GM12878 (cell line): Measurements from ENCODE around the gene IPCEF1. TPM values are rescaled to one million over a fixed set of nuclear protein-coding genes. Genes with fewer than 3 reads are reported as not detected.

Source experiments
- CHD4 ChIP-seq: fragments of 200-600 bp; sonication (generic); IDR thresholded peaks from 2 replicates; pipeline ENCODE4 v1.6.1; 2016; ENCODE audit warnings: mild to moderate bottlenecking
- IRF5 ChIP-seq: fragments of 450-650 bp; IDR thresholded peaks from 2 replicates; pipeline ENCODE4 v1.6.1; 2017; ENCODE audit warnings: borderline replicate concordance
- KDM1A ChIP-seq: fragments of 200-600 bp; sonication (generic); IDR thresholded peaks from 2 replicates; pipeline ENCODE4 v1.6.1; 2016; ENCODE audit warnings: borderline replicate concordance
- NR2C1 ChIP-seq: fragments of 450-650 bp; IDR thresholded peaks from 2 replicates; pipeline ENCODE4 v1.6.1; 2017; ENCODE audit warnings: antibody characterized with exemption, mild to moderate bottlenecking, moderate library complexity
- POLR2A ChIP-seq: IDR thresholded peaks from 2 replicates; pipeline ENCODE4 v1.6.1; 2011; ENCODE audit warnings: low read depth, mild to moderate bottlenecking, low read length
- RBBP5 ChIP-seq: fragments of 200-600 bp; sonication (generic); conservative IDR thresholded peaks from 2 replicates; pipeline ENCODE4 v1.6.1; 2016
- SREBF1 ChIP-seq: IDR thresholded peaks from 2 replicates; pipeline ENCODE4 v1.6.1; 2012; ENCODE audit warnings: mild to moderate bottlenecking, low read length
- SRF ChIP-seq, 2 experiments: IDR thresholded peaks; 2 replicates each; pipeline ENCODE4 v1.6.1; 2011; ENCODE audit warnings: low read depth in 2 of 2, low read length in 2 of 2, mild to moderate bottlenecking in 1 of 2, moderate library complexity in 1 of 2
- WRNIP1 ChIP-seq: IDR thresholded peaks from 2 replicates; pipeline ENCODE4 v1.6.1; 2011; ENCODE audit warnings: low read depth, low read length, improper control_type of control experiment, borderline replicate concordance
- YBX1 ChIP-seq: fragments of 450-650 bp; IDR thresholded peaks from 2 replicates; pipeline ENCODE4 v1.6.1; 2016; ENCODE audit warnings: antibody characterized with exemption
- ZNF217 ChIP-seq: fragments of 450-650 bp; IDR thresholded peaks from 2 replicates; pipeline ENCODE4 v1.6.1; 2017; ENCODE audit warnings: antibody characterized with exemption, mild to moderate bottlenecking
- ZNF24 ChIP-seq: fragments of 450-650 bp; IDR thresholded peaks from 2 replicates; pipeline ENCODE4 v1.6.1; 2017; ENCODE audit warnings: antibody characterized with exemption, mild to moderate bottlenecking
- polyA plus RNA-seq, 11 experiments: library from polyadenylated mRNA; depleted of rRNA in 4 of 11; unstranded in 6 of 11; stranded (reverse) in 5 of 11; fragments of >200 nt; fragmentation: Nextera tagmentation in 4 of 11; fragmentation: Illumina TruSeq in 1 of 11; extraction: Ambion mirVana in 4 of 11; extraction: Trizol in 1 of 11; gene quantifications; 1 replicate in 1 of 11; 2 replicates in 10 of 11; pipeline versions ENCODE4 v1.2.1 to v1.2.3, GENCODE V29; 2011 to 2016; ENCODE audit warnings: inconsistent platforms in 2 of 11, missing spikeins in 2 of 11, low read depth in 1 of 11
- total RNA-seq, 4 experiments: library from RNA; depleted of rRNA in 3 of 4; stranded (reverse); fragments of >200 nt in 3 of 4; fragmentation: Illumina TruSeq in 1 of 4; extraction: Trizol in 1 of 4; gene quantifications; 2 replicates each; pipeline versions ENCODE4 v1.2.1 to v1.2.3, GENCODE V29; 2013 to 2021
- TF ChIP-seq, protein P1 (sequence below): fragments of 450-650 bp; formaldehyde crosslinking; IDR thresholded peaks from 2 replicates; pipeline ENCODE4 v1.5.0; 2022; ENCODE audit warnings: mild to moderate bottlenecking, missing genetic modification characterization
- TF ChIP-seq, protein P2 (sequence below): IDR thresholded peaks from 2 replicates; pipeline ENCODE4 v1.6.1; 2012; ENCODE audit warnings: mild to moderate bottlenecking, low read depth, low read length
- TF ChIP-seq, protein P3 (sequence below): fragments of 450-650 bp; IDR thresholded peaks from 2 replicates; pipeline ENCODE4 v1.6.1; 2017; ENCODE audit warnings: low read depth, mild to moderate bottlenecking, moderate library complexity
- TF ChIP-seq, protein P4 (sequence below): fragments of 450-650 bp; IDR thresholded peaks from 2 replicates; pipeline ENCODE4 v1.6.1; 2016; ENCODE audit warnings: mild to moderate bottlenecking, moderate library complexity, borderline replicate concordance

The IPCEF1 gene
- total and polyA plus RNA-seq, 10 of the 15 experiments (the other 5 are each of a cell fraction or from before 2014, with no cell fraction given), result 1.3 to 137 (median 4.2) TPM

GRCh38 chr6:154261688-154262397 is 94.8 kb downstream of the IPCEF1 start (continued):
- TF ChIP-seq, protein P1, sequence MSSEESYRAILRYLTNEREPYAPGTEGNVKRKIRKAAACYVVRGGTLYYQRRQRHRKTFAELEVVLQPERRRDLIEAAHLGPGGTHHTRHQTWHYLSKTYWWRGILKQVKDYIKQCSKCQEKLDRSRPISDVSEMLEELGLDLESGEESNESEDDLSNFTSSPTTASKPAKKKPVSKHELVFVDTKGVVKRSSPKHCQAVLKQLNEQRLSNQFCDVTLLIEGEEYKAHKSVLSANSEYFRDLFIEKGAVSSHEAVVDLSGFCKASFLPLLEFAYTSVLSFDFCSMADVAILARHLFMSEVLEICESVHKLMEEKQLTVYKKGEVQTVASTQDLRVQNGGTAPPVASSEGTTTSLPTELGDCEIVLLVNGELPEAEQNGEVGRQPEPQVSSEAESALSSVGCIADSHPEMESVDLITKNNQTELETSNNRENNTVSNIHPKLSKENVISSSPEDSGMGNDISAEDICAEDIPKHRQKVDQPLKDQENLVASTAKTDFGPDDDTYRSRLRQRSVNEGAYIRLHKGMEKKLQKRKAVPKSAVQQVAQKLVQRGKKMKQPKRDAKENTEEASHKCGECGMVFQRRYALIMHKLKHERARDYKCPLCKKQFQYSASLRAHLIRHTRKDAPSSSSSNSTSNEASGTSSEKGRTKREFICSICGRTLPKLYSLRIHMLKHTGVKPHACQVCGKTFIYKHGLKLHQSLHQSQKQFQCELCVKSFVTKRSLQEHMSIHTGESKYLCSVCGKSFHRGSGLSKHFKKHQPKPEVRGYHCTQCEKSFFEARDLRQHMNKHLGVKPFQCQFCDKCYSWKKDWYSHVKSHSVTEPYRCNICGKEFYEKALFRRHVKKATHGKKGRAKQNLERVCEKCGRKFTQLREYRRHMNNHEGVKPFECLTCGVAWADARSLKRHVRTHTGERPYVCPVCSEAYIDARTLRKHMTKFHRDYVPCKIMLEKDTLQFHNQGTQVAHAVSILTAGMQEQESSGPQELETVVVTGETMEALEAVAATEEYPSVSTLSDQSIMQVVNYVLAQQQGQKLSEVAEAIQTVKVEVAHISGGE (CRISPR knock-in tag), result no peak
- TF ChIP-seq, protein P2, sequence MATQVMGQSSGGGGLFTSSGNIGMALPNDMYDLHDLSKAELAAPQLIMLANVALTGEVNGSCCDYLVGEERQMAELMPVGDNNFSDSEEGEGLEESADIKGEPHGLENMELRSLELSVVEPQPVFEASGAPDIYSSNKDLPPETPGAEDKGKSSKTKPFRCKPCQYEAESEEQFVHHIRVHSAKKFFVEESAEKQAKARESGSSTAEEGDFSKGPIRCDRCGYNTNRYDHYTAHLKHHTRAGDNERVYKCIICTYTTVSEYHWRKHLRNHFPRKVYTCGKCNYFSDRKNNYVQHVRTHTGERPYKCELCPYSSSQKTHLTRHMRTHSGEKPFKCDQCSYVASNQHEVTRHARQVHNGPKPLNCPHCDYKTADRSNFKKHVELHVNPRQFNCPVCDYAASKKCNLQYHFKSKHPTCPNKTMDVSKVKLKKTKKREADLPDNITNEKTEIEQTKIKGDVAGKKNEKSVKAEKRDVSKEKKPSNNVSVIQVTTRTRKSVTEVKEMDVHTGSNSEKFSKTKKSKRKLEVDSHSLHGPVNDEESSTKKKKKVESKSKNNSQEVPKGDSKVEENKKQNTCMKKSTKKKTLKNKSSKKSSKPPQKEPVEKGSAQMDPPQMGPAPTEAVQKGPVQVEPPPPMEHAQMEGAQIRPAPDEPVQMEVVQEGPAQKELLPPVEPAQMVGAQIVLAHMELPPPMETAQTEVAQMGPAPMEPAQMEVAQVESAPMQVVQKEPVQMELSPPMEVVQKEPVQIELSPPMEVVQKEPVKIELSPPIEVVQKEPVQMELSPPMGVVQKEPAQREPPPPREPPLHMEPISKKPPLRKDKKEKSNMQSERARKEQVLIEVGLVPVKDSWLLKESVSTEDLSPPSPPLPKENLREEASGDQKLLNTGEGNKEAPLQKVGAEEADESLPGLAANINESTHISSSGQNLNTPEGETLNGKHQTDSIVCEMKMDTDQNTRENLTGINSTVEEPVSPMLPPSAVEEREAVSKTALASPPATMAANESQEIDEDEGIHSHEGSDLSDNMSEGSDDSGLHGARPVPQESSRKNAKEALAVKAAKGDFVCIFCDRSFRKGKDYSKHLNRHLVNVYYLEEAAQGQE, result no peak
- TF ChIP-seq ZNF24 (peak; percentile 89), IRF5 (no peak), NR2C1 (peak; percentile 9; the same call in 1 of the 2 replicates), RBBP5 (no peak), SRF (IDR thresholded peaks at IDR 0.05; ENCODE audit: low read depth in 2 of 2, low read length in 2 of 2) (no peak), ZNF217 (0 out of 2 replicates have a peak, but pooled peaks have one; percentile 40), POLR2A (no peak), YBX1 (no peak), SREBF1 (peak; percentile 69; the same call in 1 of the 2 replicates), CHD4 (no peak), WRNIP1 (no peak), KDM1A (no peak)
- TF ChIP-seq, protein P3, sequence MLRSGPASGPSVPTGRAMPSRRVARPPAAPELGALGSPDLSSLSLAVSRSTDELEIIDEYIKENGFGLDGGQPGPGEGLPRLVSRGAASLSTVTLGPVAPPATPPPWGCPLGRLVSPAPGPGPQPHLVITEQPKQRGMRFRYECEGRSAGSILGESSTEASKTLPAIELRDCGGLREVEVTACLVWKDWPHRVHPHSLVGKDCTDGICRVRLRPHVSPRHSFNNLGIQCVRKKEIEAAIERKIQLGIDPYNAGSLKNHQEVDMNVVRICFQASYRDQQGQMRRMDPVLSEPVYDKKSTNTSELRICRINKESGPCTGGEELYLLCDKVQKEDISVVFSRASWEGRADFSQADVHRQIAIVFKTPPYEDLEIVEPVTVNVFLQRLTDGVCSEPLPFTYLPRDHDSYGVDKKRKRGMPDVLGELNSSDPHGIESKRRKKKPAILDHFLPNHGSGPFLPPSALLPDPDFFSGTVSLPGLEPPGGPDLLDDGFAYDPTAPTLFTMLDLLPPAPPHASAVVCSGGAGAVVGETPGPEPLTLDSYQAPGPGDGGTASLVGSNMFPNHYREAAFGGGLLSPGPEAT, result peak; percentile 67; the same call in 1 of the 2 replicates
- TF ChIP-seq, protein P4, sequence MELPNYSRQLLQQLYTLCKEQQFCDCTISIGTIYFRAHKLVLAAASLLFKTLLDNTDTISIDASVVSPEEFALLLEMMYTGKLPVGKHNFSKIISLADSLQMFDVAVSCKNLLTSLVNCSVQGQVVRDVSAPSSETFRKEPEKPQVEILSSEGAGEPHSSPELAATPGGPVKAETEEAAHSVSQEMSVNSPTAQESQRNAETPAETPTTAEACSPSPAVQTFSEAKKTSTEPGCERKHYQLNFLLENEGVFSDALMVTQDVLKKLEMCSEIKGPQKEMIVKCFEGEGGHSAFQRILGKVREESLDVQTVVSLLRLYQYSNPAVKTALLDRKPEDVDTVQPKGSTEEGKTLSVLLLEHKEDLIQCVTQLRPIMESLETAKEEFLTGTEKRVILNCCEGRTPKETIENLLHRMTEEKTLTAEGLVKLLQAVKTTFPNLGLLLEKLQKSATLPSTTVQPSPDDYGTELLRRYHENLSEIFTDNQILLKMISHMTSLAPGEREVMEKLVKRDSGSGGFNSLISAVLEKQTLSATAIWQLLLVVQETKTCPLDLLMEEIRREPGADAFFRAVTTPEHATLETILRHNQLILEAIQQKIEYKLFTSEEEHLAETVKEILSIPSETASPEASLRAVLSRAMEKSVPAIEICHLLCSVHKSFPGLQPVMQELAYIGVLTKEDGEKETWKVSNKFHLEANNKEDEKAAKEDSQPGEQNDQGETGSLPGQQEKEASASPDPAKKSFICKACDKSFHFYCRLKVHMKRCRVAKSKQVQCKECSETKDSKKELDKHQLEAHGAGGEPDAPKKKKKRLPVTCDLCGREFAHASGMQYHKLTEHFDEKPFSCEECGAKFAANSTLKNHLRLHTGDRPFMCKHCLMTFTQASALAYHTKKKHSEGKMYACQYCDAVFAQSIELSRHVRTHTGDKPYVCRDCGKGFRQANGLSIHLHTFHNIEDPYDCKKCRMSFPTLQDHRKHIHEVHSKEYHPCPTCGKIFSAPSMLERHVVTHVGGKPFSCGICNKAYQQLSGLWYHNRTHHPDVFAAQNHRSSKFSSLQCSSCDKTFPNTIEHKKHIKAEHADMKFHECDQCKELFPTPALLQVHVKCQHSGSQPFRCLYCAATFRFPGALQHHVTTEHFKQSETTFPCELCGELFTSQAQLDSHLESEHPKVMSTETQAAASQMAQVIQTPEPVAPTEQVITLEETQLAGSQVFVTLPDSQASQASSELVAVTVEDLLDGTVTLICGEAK, result no peak
